DOHH2 (cell line): ENCODE data around the gene CYB5D1.

ENCODE experiments used
- CTCF ChIP-seq: fragments of 200-600 bp; sonication (generic); IDR thresholded peaks from one replicate; pipeline ENCODE4 v1.5.1; 2014; ENCODE audit warnings: antibody characterized with exemption, mild to moderate bottlenecking, low read depth, low read length; ENCODE audit not compliant: poor library complexity, severe bottlenecking
- EZH2phosphoT487 ChIP-seq: fragments of 200-600 bp; sonication (generic); IDR thresholded peaks from 2 replicates; pipeline ENCODE4 v1.6.1; 2017; ENCODE audit warnings: borderline replicate concordance, mild to moderate bottlenecking, antibody characterized with exemption, low read length, moderate library complexity, mixed read lengths

- TF ChIP-seq CTCF (no peak), EZH2phosphoT487 (no peak)
Observed at GRCh38 chr17:7887482-7888183, 29.8 kb downstream of the CYB5D1 start.
